Measurements from ENCODE around the gene MLEC.

GRCh38 chr12:120736404-120737331 is 49.7 kb downstream of the MLEC start:
- TF ChIP-seq CTCF (IDR thresholded peaks at IDR 0.05; ENCODE audit: insufficient read depth, low read depth, low read length) (no peak), EZH2 (IDR thresholded peaks at IDR 0.05; ENCODE audit: insufficient read depth, low read length) (no peak)
